GM20431 (cell line): Measurements from ENCODE around the gene NCKAP5.
"Not testable (repeated sequence)": the region's sequence is repeated elsewhere in the genome, so short reads cannot be mapped to it uniquely, and the experiment has no call there.

ENCODE experiments used
- in situ Hi-C: fragments of 300-500 bp; cut with MseI, MboI; formaldehyde crosslinking; loops from one replicate; pipeline ENCODE4 v1.15.0; 2020; ENCODE audit warnings: low sequenced_read_pairs; ENCODE audit not compliant: unreplicated experiment

Gene NCKAP5

DNA sequence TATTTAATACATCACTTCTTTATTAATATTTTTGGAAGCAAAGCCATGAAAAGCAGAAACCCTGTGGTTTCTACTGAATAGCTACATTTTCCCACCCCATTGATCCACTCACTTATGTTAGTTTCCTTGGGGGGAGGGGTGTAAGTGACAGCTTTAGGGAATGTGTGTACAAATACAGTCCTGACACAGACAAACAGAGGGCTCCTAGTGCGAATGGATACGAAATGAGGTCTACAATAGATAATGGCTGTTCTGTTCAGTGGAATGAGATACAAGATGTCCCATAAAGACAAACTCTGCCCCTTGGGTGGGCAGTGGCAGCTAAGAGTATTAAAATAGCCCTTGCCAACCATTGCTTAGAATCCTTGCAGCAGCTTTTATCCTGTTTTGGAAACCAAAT is 312.9 kb downstream of the NCKAP5 start:
- in situ Hi-C loops: loop anchor here (25.0 kb wide), 1 partner anchor 307 kb away; the partner anchor contains the start of gene NCKAP5

DNA sequence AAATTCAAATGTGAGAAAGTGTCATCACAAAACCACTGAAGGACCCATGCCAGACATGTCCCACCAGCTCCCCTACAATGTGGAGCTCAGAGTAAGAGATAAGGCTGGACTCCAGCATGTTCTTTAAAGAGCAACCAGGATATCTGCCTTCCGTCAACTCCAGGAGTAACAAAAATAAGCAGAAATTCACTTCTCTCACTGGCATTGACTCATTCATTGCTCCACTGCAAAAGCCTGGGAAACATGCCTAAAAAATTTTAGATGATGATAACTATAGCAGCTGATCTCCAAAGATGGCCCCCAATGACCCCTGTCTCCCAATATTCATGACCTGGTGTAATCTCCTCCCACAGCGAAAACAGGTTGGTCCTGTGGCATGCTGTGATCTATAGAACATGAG is 314.5 kb downstream of the NCKAP5 start:
- in situ Hi-C loops: loop anchor here (25.0 kb wide), 1 partner anchor 309 kb away; the partner anchor contains the start of gene NCKAP5

DNA sequence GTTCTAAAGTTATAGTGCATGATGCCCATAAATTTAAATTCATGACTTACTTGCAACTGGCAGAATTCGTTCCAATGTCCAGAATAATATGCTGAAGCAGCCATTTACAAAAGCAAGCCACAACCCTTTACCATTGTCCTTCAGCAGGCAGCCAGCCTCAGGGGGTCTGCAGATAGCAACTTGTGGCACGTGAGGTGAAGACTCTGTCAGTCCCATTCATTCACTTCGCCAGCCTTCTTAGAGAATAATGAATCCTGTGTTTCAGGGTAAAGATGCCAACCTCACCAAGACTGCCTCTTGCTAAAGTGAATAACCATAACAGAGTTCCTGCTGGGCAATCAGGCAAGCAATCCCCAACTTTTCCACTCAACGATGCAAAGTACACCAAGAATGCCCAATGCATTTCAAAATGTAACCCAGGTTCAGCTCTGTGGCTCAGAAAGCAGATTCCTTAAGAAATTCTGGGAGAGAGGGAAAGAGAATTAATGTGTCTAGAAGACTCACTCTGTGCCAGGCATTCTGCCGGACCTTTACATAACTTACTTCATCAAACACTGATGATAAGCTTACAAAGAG is 315.4 kb downstream of the NCKAP5 start:
- in situ Hi-C loops: loop anchor here (25.0 kb wide), 1 partner anchor 309 kb away; the partner anchor contains the start of gene NCKAP5

DNA sequence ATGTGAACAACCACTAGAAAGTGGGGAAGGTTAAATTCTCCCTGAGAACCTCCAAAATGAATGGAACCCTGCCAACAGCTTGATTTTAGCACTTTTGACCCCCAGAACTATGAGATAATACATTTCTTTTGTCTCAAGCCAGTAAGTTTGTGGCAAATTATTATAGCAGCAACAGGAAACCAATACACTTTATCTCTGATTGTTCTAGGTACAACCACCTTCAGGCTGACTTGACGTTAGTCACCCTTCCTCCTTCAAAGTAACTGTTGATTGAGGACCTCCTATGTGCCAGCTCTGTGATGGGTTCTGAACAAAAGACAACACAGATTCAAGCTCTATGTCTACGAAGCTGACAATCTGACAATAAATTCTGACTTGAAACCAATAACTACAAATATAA is 318.9 kb downstream of the NCKAP5 start:
- in situ Hi-C loops: no loop called here

- in situ Hi-C loops: no loop called here
Measured at GRCh38 chr2:133248264-133248663, 320.0 kb downstream of the NCKAP5 start.

DNA sequence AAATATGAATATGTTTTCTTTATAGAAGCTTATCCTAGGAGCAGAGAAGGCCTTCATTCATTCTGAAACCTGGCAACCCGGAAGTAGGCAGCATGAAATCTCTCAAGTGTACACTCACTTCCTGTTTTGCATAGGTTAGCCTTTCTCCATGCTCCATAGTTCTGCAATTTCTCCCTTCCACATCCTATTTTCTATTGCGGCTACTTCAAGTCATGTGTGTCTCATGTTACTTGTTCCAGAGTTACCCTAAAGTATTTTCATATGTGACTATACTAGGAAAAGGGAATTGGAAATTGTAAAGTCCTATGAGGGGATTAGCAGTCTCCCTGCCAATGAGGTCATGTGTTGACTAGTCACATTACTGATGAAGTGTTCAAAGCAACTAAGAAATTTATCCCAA is 320.6 kb downstream of the NCKAP5 start:
- in situ Hi-C loops: no loop called here

DNA sequence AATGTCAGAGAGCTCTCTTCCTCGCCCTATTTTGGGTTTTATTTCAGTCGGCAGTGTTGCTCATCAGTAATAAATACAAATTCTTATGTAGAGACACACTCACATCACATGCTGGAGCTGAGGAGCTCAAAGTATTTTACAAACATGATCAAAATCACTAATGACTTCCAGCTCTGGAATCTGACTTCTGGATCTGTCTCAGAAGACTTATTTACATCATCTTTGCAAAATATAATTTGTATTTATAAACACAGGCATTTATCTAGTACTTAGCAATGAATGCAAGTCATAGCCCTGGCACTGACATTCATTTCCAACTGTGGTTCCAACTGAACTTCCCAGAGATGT is 327.1 kb downstream of the NCKAP5 start:
- in situ Hi-C loops: no loop called here

DNA sequence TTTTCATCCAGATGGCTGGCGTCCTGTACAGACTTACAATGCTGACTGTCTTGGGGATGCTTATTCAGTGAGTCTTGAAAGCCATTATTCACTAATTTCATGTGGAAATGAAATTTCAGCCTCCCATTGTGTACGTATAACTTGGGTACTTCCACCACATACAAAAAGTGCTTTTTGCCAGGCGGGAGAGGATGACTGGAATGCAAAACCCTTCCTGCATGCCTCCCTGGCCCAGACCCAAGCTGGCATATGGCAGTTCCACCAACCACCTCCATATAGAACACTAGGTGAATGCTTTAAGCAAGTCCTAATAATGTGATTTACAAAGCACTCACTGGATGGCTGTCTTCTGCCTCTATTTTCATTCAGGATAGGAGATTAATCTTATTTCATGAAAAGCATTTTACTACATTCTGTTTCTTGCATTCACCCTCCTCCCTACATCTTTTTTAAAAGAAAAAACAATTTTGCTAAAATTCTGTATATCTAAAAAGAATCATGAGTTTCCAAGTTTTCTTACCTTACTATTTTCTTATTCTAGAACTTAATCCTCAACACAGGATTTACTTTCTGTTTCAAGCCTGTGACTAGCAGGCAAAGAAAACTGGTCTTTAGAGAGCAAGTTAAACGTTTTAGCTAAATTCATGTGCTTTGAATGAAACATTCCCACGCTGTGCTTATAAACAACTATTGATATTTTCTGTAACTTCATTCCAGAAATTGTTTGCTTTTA is 327.6 kb downstream of the NCKAP5 start:
- in situ Hi-C loops: no loop called here

GRCh38 chr2:133235968-133236367 is 332.3 kb downstream of the NCKAP5 start:
- in situ Hi-C loops: no loop called here

DNA sequence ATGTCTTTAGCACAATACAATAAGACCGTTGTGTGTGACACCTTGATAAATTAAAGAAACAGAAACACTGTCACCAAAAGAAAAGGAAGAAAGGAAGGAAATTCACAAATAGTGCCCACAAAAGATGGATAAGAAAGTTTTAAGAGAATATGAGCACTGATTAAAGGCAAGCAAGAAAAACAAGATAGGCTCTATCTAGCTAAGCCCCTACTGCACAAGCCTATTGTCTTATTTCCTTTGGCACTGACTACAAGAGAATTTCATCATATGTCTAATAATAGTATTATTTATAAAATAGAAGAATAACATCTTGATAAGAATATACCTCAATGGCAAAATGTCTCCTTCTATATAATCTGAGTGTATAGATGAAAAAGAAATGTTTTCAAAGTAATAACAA is 335.7 kb downstream of the NCKAP5 start:
- in situ Hi-C loops: no loop called here

GRCh38 chr2:133231264-133231663 is 337.0 kb downstream of the NCKAP5 start:
- in situ Hi-C loops: no loop called here

DNA sequence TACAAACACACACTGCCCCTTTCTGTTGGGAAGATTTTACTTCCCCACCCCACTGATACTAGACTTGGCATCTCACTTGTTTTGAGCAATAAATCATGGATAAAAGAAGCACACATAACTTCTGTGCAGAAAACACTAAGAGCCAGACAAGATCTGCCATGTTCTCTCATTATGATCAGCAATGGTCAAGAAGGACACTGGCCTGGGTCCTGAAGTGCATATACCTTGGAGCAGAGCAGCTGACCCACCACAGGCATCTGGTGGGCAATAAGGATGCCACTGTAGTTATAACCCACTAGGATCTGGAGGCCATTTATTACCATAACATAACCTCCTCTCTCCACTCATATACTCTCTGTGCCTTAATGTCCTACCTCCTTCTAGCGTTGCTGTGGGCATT is 338.3 kb downstream of the NCKAP5 start:
- in situ Hi-C loops: no loop called here

GRCh38 chr2:133223226-133223625 is 345.0 kb downstream of the NCKAP5 start:
- in situ Hi-C loops: no loop called here

- in situ Hi-C loops: no loop called here
Measured at GRCh38 chr2:133221398-133221797, 346.9 kb downstream of the NCKAP5 start.

- in situ Hi-C loops: no loop called here
Measured at GRCh38 chr2:133218204-133218603, 350.1 kb downstream of the NCKAP5 start.

GRCh38 chr2:133215477-133215876 is 352.8 kb downstream of the NCKAP5 start:
- in situ Hi-C loops: no loop called here

- in situ Hi-C loops: no loop called here
Measured at GRCh38 chr2:133213651-133214050, 354.6 kb downstream of the NCKAP5 start.

DNA sequence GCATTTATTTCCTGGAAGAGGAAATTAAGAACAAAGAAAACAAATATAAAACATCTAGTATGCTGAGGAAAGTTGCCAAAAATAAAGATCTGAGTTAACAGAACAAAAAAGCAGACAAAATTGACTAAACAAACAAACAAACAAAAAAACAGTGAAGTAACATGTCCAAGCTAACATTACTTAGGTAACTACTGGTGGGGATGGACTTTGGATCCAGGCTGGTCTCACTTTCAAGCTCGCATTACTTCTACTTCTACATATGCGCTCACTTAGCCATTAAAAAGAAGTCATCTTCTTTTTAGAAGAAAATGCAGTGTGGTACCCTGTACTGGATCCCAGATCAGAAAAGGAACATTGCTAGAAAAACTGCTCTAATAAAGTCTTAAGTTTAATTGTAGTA is 358.9 kb downstream of the NCKAP5 start:
- in situ Hi-C loops: no loop called here

DNA sequence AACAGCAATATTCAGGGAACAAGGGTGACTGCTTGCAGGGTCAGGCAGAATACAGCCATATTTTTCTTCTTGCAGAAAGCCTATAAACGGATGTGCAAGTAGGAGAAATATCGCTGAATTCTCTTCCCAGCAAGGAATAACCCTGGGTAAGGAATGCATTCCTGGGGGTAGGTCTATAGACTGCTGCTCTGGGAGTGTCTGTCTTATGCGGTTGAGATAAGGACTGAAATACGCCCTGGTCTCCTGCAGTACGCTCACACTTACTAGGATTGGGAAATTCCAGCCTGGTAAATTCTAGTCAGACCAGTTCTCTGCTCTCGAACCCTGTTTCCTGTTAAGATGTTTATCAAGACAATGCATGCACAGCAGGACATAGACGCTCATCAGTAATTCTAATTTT is 361.6 kb downstream of the NCKAP5 start:
- in situ Hi-C loops: not testable (repeated sequence)

DNA sequence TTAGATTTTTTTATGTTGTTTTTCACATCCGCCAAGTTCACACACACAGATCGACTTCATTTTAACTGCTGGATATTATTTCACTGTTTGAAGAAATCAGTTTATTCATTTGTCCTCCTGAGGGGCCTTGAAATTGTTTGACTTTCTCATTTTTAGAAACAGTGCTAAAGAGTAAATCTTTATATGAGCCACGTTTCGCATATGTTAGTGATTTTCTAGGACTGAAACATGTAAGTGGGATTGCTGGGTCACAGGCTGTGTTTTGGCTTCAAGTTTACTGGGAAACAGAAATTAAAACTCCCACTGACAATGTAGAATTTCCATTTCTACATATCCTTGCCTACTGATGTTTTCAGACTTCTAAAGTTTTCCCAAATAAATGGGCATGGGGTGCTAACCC is 363.8 kb downstream of the NCKAP5 start:
- in situ Hi-C loops: no loop called here

DNA sequence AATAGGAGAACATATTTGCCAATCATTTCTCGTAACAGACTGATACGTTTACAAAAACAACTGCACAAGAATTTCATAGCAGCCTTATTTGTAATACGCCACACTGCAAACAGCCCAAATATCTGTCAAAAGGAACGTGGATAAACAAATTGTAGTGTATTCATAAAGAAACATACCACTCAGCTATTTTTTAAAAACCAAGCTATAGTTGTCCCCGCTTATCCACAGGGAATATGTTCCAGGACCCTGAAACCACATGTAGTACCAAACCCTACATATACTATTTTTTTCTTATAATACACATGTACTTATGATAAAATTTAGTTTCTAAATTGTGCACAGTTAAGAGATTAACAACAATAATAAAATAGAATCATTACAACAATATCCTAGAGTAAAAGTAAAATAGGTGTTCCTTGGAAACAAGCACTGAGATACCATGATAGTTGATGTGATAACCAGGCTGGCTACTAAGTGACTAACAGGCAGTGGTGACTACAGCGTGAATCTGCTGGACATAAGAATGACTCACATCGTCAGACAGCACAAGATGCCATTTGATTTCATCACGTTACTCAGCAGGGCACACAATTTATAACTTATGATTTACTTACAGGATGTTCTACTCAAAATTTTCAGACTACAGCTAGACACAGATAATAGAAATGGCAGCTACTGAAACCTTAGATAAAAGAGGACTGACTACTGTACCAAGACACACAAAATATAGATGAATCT is 367.4 kb downstream of the NCKAP5 start:
- in situ Hi-C loops: no loop called here
